GM12801 (cell line): Measurements from ENCODE around the gene RAP1GAP.

ENCODE experiments used
- TF ChIP-seq, protein P1 (sequence below): IDR thresholded peaks from one replicate; pipeline ENCODE4 v1.5.1; 2011; ENCODE audit warnings: control low read depth; ENCODE audit not compliant: insufficient read length; ENCODE audit errors: extremely low read depth

RAP1GAP gene

GRCh38 chr1:21586222-21586621 lies 82.9 kb downstream of the RAP1GAP start:
- TF ChIP-seq, protein P1, sequence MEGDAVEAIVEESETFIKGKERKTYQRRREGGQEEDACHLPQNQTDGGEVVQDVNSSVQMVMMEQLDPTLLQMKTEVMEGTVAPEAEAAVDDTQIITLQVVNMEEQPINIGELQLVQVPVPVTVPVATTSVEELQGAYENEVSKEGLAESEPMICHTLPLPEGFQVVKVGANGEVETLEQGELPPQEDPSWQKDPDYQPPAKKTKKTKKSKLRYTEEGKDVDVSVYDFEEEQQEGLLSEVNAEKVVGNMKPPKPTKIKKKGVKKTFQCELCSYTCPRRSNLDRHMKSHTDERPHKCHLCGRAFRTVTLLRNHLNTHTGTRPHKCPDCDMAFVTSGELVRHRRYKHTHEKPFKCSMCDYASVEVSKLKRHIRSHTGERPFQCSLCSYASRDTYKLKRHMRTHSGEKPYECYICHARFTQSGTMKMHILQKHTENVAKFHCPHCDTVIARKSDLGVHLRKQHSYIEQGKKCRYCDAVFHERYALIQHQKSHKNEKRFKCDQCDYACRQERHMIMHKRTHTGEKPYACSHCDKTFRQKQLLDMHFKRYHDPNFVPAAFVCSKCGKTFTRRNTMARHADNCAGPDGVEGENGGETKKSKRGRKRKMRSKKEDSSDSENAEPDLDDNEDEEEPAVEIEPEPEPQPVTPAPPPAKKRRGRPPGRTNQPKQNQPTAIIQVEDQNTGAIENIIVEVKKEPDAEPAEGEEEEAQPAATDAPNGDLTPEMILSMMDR: no peak

DNA sequence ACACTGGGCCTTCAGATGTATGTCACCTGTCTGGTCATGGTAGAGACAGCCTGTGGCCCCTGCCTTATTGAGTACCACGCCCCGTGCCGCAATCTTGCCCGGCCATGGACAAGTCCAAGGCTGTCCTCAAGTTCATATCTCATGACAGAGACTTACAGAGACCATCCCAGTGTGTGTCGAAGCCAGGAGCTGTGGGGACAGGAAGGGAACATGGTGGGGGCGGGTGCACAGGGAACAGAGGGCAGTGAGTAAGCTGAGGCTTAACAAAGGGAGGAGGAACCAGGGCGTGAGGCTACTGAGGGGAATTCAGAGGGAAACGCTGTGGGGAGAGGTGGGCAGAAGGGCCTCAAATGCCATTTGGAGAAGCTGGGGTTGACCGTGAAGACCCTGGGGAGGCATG lies 84.1 kb downstream of the RAP1GAP start:
- TF ChIP-seq, protein P1: no peak

DNA sequence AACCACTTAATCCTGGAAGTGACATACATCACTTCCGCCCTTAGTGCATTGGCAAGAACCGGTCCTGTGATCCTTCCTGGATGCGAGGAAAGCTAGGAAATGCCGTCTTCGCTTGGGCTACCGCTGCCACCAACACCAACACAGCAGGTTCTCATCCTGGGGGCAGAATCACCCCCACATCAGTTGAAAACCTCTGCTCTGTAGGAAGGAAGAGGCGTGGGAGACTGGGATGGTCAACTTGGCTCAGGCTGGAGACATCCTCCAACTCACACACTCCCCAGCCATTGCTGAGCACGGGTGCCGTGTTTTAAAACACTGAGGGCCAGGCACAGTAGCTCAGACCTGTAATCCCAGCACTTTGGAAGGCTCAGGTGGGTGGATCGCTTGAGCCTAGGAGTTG lies 85.1 kb downstream of the RAP1GAP start:
- TF ChIP-seq, protein P1: no peak

DNA sequence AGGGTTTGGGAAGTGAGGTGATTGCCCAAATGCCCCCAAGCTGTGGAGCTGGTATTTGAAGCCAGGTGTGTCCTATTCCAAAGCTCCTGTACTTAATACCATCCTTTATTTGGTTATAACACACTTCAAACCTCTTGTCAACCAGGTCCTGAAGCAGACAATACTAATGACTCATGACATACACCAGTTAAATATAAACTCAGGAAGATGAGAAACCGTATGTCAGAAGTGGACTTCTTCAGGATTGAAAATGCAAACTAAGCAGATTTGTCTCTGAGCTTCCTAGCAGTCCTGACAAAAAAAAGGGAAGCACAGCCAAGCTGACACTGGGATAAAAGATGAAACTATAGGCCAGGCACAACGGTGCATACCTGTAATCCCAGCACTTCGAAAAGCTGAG lies 89.4 kb downstream of the RAP1GAP start:
- TF ChIP-seq, protein P1: no peak

DNA sequence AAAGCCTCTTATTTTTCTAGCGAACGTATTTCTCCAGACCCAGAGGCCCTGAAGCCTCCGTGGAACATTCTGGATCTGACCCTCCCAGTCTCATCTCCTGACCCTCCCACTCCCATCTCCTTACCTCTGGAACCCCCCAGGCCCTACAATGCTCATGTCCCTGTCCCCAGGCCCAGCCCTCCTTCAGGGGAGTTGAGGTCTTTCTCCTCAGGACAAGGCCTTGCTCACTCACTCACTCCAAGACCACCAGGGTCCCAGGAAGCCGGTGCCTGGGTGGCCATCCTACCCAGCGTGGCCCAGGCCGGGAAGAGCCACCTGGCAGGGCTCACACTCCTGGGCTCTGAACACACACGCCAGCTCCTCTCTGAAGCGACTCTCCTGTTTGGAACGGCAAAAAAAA lies 91.2 kb downstream of the RAP1GAP start:
- TF ChIP-seq, protein P1: no peak

GRCh38 chr1:21577324-21577723 lies 91.8 kb downstream of the RAP1GAP start:
- TF ChIP-seq, protein P1: no peak

GRCh38 chr1:21576798-21577187 lies 92.4 kb downstream of the RAP1GAP start:
- TF ChIP-seq, protein P1: no peak

DNA sequence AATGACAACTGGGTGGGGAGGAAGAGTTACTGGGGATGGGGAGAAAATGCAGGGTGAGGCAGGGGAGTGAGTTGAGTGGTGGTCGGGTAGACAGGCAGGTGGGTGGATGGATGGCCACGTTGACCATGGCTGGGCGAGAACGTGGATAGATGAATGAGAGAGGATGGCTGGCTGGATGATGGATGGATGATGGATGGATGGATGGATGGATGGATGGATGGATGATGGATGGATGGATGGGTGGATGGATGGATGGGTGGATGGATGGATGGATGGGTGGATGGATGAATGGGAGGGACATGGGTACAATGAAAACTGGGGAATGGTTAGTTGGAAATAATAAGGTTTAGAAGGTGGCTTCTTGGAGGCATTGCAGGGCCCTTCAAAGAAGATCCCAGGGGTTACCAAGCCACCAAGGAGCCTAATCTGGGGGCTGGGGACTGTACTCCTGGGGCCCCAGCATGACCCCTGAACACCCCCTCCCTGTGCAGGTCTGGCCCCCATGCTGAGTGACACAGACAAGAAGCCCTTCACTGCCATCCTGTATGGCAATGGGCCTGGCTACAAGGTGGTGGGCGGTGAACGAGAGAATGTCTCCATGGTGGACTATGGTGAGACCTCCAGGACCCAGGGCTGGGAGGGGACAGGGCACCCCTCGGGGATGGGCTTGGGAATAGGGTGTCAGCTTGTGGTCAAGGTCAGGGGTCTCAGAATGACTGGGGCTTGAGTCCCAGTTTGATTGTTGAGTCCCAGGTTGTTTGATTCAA lies 92.9 kb downstream of the RAP1GAP start:
- TF ChIP-seq, protein P1: no peak
